Heart right ventricle (tissue), 16 donors: ENCODE results near the gene USP32. TPM values are rescaled to one million over a fixed set of nuclear protein-coding genes. Genes with fewer than 3 reads are reported as not detected.

Experiments
- ATAC-seq, 8 donors: fragments of 200-7000 bp; cut with Tn5 transposase; one replicate each; pipeline ENCODE4 v1.9.1; 2020; ENCODE audit warnings: mild to moderate bottlenecking in 8 of 8, moderate library complexity in 8 of 8, moderate number of reproducible peaks in 1 of 8
- DNase-seq, 2 donors: peaks; one replicate each; pipeline ENCODE4 v3.0.0-alpha.2; 2020
- H3K27ac ChIP-seq, 10 donors: fragments of 200-600 bp; sonication (generic) in 2 of 10; one replicate each; pipeline versions ENCODE4 v1.5.0 to v1.8.0; 2020 to 2022; ENCODE audit warnings: mild to moderate bottlenecking in 3 of 10
- H3K27me3 ChIP-seq, 7 donors: fragments of 200-600 bp; one replicate each; pipeline ENCODE4 v1.8.0; 2021 to 2022; ENCODE audit warnings: mild to moderate bottlenecking in 2 of 7
- H3K36me3 ChIP-seq, 9 donors: fragments of 200-600 bp; sonication (generic) in 1 of 9; one replicate each; pipeline versions ENCODE4 v1.5.0 to v1.8.0; 2020 to 2022; ENCODE audit warnings: mild to moderate bottlenecking in 2 of 9
- H3K4me1 ChIP-seq, 9 donors: fragments of 200-600 bp; sonication (generic) in 1 of 9; one replicate each; pipeline versions ENCODE4 v1.5.0 to v1.8.0; 2020 to 2022; ENCODE audit warnings: mild to moderate bottlenecking in 4 of 9
- H3K4me3 ChIP-seq, 10 donors: fragments of 200-600 bp; sonication (generic) in 2 of 10; one replicate each; pipeline versions ENCODE4 v1.5.0 to v1.8.0; 2020 to 2022; ENCODE audit warnings: mild to moderate bottlenecking in 7 of 10, moderate library complexity in 2 of 10
- H3K9me3 ChIP-seq, 11 donors: fragments of 200-600 bp in 10 of 11; sonication (generic) in 2 of 11; one replicate each; pipeline versions ENCODE4 v1.5.0 to v1.8.0; 2013 to 2022; ENCODE audit warnings: mild to moderate bottlenecking in 2 of 11, control low read depth in 1 of 11, moderate library complexity in 1 of 11
- WGBS, 2 donors: extraction: QIAGEN DNeasy Blood & Tissue Kit; methylation state at CpG; one replicate each; pipeline ENCODE4 v1.1.7; 2013; ENCODE audit warnings: inconsistent platforms in 1 of 2; 5-methylcytosine and 5-hydroxymethylcytosine counted together
- intact Hi-C, 10 donors: fragments of 100-400 bp; cut with DNase I; formaldehyde crosslinking; loops; one replicate each; pipeline versions ENCODE4 v1.11.1 to v1.14.2; 2022
- polyA plus RNA-seq, 2 donors: library from polyadenylated mRNA; stranded (reverse); fragments of 200-250 nt; gene quantifications; one replicate each; pipeline ENCODE4 v1.2.3, GENCODE V29; 2013
- total RNA-seq, 10 donors: library from RNA; stranded (reverse); fragmentation: NEBNext Ultra II Directional in 3 of 10; extraction: Animal tissue kit (Norgen Biotek cat#: 25700) in 3 of 10; gene quantifications; one replicate each; pipeline versions ENCODE4 v1.2.1 to v1.2.4, GENCODE V29; 2021 to 2023
- TF ChIP-seq, protein P1 (sequence below), 9 donors: fragments of 200-600 bp; sonication (generic) in 2 of 9; IDR thresholded peaks; one replicate each; pipeline versions ENCODE4 v1.5.0 to v1.8.0; 2021 to 2022; ENCODE audit warnings: antibody characterized with exemption in 9 of 9, mild to moderate bottlenecking in 5 of 9, moderate library complexity in 1 of 9
- donor health status: Arrhythmogenic right ventricular cardiomyopathy.
- donor health status: ischemic (EF 13 %, LVEDD 7.1; RV severe dilation, severe dysfunction).
- donor health status: healthy with polysubstance abuse.
- donor health status: DM: no; HTN: yes; CAD: no.
- donor health status: DM: no; HTN: no; CAD: no.
- donor health status: ischemic (EF 25% LVEDD 6.9; RV normal size, moderate dysfunction).
- donor health status: ischemic (EF 25% LVEDD 5.7; RV mildly dilated, moderate dysfunction).
- donor health status: healthy.
- donor health status: DM: yes; HTN: yes; CAD: no.
- donor health status: Ischemic cardiomyopathy.
- donor health status: ischemic (EF 35%, LVEDD 5.7; RV mildly dilated, moderate dysfunction).
- donor health status: nonischemic (EF 11% LVEDD 7.7; RV severe dilation, severe dysfunction).
- donor health status: DM: yes; HTN: yes; CAD: no.
- donor health status: PGD.
- donor health status: ischemic (EF 29% LVEDD 5.4; RV normal size, mild dysfunction).
- donor health status: nonischemic (EF 23%, LVEDD 6.1; RV moderate dilation, normal function).

The USP32 gene
- total and polyA plus RNA-seq, 12 donors, result 13.3 to 38.6 (median 29.3) TPM

GRCh38 chr17:60248618-60249289 lies 143.2 kb downstream of the USP32 start:
- TF ChIP-seq, protein P1, sequence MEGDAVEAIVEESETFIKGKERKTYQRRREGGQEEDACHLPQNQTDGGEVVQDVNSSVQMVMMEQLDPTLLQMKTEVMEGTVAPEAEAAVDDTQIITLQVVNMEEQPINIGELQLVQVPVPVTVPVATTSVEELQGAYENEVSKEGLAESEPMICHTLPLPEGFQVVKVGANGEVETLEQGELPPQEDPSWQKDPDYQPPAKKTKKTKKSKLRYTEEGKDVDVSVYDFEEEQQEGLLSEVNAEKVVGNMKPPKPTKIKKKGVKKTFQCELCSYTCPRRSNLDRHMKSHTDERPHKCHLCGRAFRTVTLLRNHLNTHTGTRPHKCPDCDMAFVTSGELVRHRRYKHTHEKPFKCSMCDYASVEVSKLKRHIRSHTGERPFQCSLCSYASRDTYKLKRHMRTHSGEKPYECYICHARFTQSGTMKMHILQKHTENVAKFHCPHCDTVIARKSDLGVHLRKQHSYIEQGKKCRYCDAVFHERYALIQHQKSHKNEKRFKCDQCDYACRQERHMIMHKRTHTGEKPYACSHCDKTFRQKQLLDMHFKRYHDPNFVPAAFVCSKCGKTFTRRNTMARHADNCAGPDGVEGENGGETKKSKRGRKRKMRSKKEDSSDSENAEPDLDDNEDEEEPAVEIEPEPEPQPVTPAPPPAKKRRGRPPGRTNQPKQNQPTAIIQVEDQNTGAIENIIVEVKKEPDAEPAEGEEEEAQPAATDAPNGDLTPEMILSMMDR (IDR thresholded peaks at IDR 0.05), result no peak
- WGBS, 2 donors, result 76 to 81% methylated on average over 5 of the region's 5 CpGs
- H3K36me3 ChIP-seq, result peaks cover 0 to 75% (median 0%) of the 10 kb centered on the region in 9 donors

GRCh38 chr17:60247836-60248461 lies 144.0 kb downstream of the USP32 start:
- WGBS, 2 donors, result 95 to 97% methylated on average over 7 of the region's 7 CpGs
- TF ChIP-seq, protein P1 (IDR thresholded peaks at IDR 0.05), result no peak
- ATAC-seq (no peak), DNase-seq (no peak)
- Histone ChIP-seq H3K4me3 (no peak overlapping the region), H3K27me3 (no peaks in the 10 kb centered on the region), H3K36me3 (peaks cover 0 to 70% (median 0%) of the 10 kb centered on the region in 9 donors), H3K27ac (no peak overlapping the region), H3K9me3 (peaks cover 0 to 5% (median 0%) of the 10 kb centered on the region in 11 donors), H3K4me1 (no peaks in the 10 kb centered on the region)
- intact Hi-C loops, result no loop called here

More at GRCh38 chr17:60248618-60249289, 143.2 kb downstream of the USP32 start:
- intact Hi-C loops, result no loop called here
- Histone ChIP-seq H3K27ac (no peak overlapping the region), H3K4me1 (no peaks in the 10 kb centered on the region), H3K4me3 (no peak overlapping the region), H3K9me3 (peaks cover 0 to 5% (median 0%) of the 10 kb centered on the region in 11 donors), H3K27me3 (no peaks in the 10 kb centered on the region)
- DNase-seq (no peak), ATAC-seq (no peak)

DNA sequence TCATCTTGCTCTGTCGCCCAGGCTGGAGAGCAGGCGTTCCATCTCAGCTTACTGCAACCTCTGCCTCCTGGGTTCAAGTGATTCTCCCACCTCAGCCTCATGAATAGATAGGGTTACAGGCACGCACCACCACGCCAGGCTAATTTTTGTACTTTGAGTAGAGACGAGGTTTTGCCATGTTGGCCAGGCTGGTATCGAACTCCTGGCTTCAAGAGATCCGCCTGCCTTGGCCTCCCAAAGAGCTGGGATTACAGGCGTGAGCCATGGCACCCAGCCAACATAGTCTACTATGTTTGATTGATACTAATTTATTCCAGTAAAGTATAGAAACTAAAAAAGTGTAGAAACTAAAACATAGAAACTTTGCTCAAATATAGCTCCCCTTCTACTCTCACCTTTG lies 147.3 kb downstream of the USP32 start:
- ATAC-seq (no peak), DNase-seq (no peak)
- Histone ChIP-seq H3K4me1 (no peaks in the 10 kb centered on the region), H3K36me3 (peaks cover 0 to 60% (median 0%) of the 10 kb centered on the region in 9 donors), H3K4me3 (no peak overlapping the region), H3K9me3 (peaks cover 0 to 9% (median 0%) of the 10 kb centered on the region in 11 donors), H3K27me3 (no peaks in the 10 kb centered on the region), H3K27ac (no peak overlapping the region)
- 94 to 96% methylated on average over 8 of the region's 8 CpGs for WGBS, 2 donors
- TF ChIP-seq, protein P1 (IDR thresholded peaks at IDR 0.05), result no peak
- intact Hi-C loops, result no loop called here

DNA sequence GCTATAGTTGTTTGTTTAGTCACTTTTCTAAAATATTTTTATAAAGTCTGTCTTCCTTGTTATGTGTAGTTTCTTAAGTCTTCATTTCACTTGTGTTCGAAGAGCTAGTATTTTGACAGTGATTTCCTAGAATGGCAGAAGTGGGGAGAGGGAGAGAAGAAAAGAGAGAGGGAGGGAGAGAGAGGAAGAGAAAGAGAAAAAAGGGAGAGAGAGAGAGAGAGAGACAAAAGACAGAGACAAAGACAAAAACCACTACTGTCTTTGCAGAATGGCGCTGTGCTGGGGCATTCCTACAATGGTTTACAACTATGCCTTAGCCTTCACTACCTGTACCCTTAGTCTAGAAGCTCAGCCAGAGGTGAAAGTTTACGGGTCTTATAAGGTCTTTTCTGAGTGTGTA lies 151.6 kb downstream of the USP32 start:
- TF ChIP-seq, protein P1 (IDR thresholded peaks at IDR 0.05), result no peak
- 84 to 99% methylated on average over 3 of the region's 3 CpGs for WGBS, 2 donors
- no peak overlapping the region for H3K27ac ChIP-seq
- peaks cover 0 to 40% (median 2%) of the 10 kb centered on the region in 9 donors for H3K36me3 ChIP-seq
- no peak overlapping the region for H3K4me3 ChIP-seq
- no peaks in the 10 kb centered on the region for H3K27me3 ChIP-seq
- ATAC-seq (no peak), DNase-seq (no peak)
- no peaks in the 10 kb centered on the region for H3K4me1 ChIP-seq
- peaks cover 0 to 17% (median 0%) of the 10 kb centered on the region in 11 donors for H3K9me3 ChIP-seq
- intact Hi-C loops, result no loop called here
